ENCODE results near the gene COX15. TPM values are rescaled to one million over a fixed set of nuclear protein-coding genes. Genes with fewer than 3 reads are reported as not detected.
"Not testable (repeated sequence)": the region's sequence is repeated elsewhere in the genome, so short reads cannot be mapped to it uniquely, and the experiment has no call there.

Gene COX15
- total RNA-seq, 4 donors from 2014 or later, result 26.6 to 33.8 (median 32.9) TPM

DNA sequence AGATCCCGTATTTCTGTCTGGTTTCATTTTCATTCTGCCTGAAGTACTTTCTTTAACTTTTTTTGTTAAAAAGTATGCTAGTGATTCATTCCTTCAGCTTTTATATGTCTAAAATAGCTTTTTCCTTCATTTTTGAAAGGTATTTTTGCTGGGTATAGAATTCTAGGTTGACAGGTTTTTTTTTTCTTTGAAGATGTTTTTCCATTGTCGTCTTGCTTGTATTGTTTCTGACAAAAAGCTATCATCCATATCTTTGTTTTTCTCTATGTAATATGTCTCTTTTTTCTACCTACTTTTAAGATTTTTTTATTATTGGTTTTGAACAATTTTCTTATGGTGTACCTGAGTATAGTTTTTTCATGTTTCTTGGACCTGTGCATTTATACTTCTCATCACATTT is 8.3 kb upstream of the COX15 start:
- TF ChIP-seq POLR2A (IDR thresholded peaks at IDR 0.05), result no peak
- TF ChIP-seq, protein P1, sequence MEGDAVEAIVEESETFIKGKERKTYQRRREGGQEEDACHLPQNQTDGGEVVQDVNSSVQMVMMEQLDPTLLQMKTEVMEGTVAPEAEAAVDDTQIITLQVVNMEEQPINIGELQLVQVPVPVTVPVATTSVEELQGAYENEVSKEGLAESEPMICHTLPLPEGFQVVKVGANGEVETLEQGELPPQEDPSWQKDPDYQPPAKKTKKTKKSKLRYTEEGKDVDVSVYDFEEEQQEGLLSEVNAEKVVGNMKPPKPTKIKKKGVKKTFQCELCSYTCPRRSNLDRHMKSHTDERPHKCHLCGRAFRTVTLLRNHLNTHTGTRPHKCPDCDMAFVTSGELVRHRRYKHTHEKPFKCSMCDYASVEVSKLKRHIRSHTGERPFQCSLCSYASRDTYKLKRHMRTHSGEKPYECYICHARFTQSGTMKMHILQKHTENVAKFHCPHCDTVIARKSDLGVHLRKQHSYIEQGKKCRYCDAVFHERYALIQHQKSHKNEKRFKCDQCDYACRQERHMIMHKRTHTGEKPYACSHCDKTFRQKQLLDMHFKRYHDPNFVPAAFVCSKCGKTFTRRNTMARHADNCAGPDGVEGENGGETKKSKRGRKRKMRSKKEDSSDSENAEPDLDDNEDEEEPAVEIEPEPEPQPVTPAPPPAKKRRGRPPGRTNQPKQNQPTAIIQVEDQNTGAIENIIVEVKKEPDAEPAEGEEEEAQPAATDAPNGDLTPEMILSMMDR (IDR thresholded peaks at IDR 0.05), result no peak
- peaks cover 0 to 90% (median 0%) of the 10 kb centered on the region in 3 donors for H3K36me3 ChIP-seq

DNA sequence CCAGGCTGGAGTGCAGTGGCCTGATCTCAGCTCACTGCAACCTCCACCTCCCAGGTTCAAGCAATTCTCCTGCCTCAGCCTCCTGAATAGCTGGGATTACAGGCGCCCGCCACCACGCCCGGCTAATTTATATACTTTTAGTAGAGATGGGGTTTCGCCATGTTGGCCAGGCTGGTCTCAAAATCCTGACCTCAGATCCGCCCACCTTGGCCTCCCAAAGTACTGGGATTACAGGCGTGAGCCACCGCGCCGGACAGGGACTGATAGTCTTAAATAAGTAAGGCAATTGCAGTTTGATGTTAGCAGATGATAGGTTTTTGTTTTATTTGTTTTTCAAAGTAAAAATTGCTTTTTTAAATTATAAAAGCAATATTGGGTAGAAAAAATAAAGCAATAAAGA is 2.2 kb upstream of the COX15 start:
- DNase-seq, H3K9me3 ChIP-seq, H3K4me3 ChIP-seq, H3K27me3 ChIP-seq, H3K27ac ChIP-seq: not testable (repeated sequence)
- H3K36me3 ChIP-seq, result peaks cover 0 to 31% (median 0%) of the 10 kb centered on the region in 3 donors
- peaks cover 0 to 23% (median 4%) of the 10 kb centered on the region in 4 donors for H3K4me1 ChIP-seq

More for the DNA sequence above, 8.3 kb upstream of the COX15 start:
- no peak overlapping the region for H3K27ac ChIP-seq
- DNase-seq, result no peak
- no peak overlapping the region for H3K4me3 ChIP-seq
- peaks cover 0 to 14% (median 1%) of the 10 kb centered on the region in 4 donors for H3K9me3 ChIP-seq
- no peaks in the 10 kb centered on the region for H3K27me3 ChIP-seq
- H3K4me1 ChIP-seq, result no peaks in the 10 kb centered on the region

DNA sequence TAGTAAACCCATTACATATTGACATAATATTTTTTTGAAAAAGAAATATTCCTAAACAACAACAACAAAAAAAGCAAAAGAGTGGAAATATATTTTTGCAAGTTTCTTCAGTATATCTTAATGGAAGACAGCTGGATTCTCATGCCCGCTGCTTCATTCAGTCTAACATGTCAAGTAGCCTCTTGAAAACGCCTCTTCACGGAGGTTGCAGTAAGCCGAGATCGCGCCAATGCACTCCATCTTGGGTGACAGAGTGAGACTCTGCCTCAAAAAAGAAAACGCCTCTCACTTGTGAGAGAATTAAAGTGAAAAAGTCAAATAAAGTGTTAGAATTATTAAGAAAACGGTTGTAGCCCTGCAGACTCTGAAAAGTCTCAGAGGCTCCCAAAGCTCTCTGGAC is 1.4 kb upstream of the COX15 start:
- Histone ChIP-seq H3K4me3 (peak overlapping the region in 3 of 4 donors; percentile 22 to 86 (median 80)), H3K27ac (no peak overlapping the region), H3K4me1 (peaks cover 0 to 23% (median 4%) of the 10 kb centered on the region in 4 donors), H3K9me3 (no peaks in the 10 kb centered on the region), H3K36me3 (peaks cover 0 to 23% (median 0%) of the 10 kb centered on the region in 3 donors), H3K27me3 (no peaks in the 10 kb centered on the region)
- no peak for DNase-seq
- TF ChIP-seq POLR2A (IDR thresholded peaks at IDR 0.05), result no peak
- TF ChIP-seq, protein P1 (IDR thresholded peaks at IDR 0.05), result no peak

DNA sequence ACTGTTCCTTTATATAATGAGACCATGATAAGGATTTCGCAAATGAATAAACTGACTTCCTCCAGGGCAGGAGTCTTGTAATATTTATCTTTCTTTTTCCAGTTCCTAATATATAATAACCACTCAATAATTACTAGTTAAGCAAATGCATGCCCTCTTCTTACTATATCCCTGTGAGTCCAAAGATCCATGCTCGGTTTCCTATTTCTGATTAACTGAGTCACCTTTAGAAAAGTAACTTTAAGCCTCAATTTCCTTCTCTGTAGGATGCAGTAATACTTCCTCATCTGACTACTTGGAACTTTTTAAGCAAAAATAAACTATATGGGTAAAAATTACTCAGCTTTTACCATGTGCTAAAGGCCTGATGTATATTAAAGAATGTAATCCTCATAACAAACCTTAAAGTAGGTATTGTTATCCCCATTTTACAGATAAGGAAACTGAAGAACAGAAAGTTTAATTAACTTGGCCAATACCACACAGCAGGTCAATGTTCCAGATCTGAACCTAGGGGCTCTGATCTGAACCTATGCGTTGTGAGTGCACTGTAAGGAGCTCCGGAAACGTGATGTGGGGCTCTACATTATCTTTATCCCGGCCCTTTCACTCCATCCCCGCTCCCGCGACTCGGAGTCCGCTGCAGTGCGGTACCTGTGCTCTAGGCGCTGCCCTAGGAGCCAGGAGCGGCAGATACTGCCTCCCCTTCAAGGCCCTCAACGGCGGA is 458 bp downstream of the COX15 start:
- DNase-seq, result no peak
- TF ChIP-seq POLR2A (IDR thresholded peaks at IDR 0.05), result no peak
- TF ChIP-seq, protein P1 (IDR thresholded peaks at IDR 0.05), result no peak
- Histone ChIP-seq H3K4me3 (peak overlapping the region; percentile 78 to 86 (median 81)), H3K4me1 (peaks cover 0 to 23% (median 4%) of the 10 kb centered on the region in 4 donors), H3K9me3 (no peaks in the 10 kb centered on the region), H3K27me3 (no peaks in the 10 kb centered on the region), H3K36me3 (peaks cover 0 to 19% (median 0%) of the 10 kb centered on the region in 3 donors), H3K27ac (peak overlapping the region; percentile 92 to 97 (median 93))

DNA sequence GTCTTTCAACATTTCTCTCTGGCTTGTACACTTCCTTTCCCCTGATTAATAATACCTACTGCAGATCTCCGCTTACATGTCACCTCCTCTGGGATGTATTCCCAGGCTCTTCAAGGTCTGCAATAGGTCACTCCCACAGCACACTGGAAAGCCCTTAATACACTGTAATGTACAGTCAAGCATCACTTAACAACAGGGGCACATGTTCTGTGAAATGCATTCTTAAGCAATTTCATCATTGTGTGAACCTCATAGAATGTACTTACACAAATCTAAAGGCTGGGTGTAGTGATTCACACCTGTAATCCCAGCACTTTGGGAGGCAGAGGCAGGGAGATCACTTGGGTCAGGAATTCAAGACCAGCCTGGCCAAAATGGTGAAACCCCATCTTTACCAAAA is 1.9 kb downstream of the COX15 start:
- no peak for DNase-seq
- Histone ChIP-seq H3K9me3 (no peaks in the 10 kb centered on the region), H3K27me3 (no peaks in the 10 kb centered on the region), H3K36me3 (peaks cover 0 to 25% (median 0%) of the 10 kb centered on the region in 3 donors), H3K4me1 (peaks cover 0 to 23% (median 4%) of the 10 kb centered on the region in 4 donors), H3K27ac (no peak overlapping the region), H3K4me3 (no peak overlapping the region)
- TF ChIP-seq, protein P1 (IDR thresholded peaks at IDR 0.05), result no peak
- no peak for TF ChIP-seq POLR2A (IDR thresholded peaks at IDR 0.05)

DNA sequence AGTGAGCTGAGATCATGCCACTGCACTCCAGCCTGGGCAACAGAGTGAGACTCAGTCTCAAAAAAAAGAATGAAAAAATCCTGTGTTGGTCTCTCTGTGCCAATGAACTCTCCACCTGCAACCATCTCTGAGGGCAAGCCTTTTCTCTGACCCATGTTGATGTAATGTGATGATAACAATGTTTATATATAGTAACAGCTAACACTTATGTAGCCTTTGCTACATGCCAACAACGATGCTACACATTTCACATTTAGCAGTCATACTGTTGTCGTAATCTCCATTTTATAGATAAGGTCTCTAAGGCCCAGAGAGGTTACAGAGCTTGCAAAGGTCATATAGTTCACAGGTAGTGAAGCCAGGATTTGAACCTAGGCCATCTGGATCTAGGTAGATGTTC is 11.5 kb downstream of the COX15 start:
- Histone ChIP-seq H3K9me3 (no peaks in the 10 kb centered on the region), H3K4me3 (no peak overlapping the region), H3K36me3 (peaks cover 0 to 96% (median 0%) of the 10 kb centered on the region in 3 donors), H3K4me1 (no peaks in the 10 kb centered on the region), H3K27me3 (no peaks in the 10 kb centered on the region), H3K27ac (no peak overlapping the region)
- TF ChIP-seq POLR2A (IDR thresholded peaks at IDR 0.05), result no peak
- TF ChIP-seq, protein P1 (IDR thresholded peaks at IDR 0.05), result no peak
- DNase-seq, result no peak
